Measurements from ENCODE around the gene EP400. TPM values are rescaled to one million over a fixed set of nuclear protein-coding genes. Genes with fewer than 3 reads are reported as not detected.
A peak's percentile ranks its signal among the peaks of the same experiment; 100 is the strongest.
"Not testable (repeated sequence)": the region's sequence is repeated elsewhere in the genome, so short reads cannot be mapped to it uniquely, and the experiment has no call there.

EP400 gene
- total RNA-seq, 1 donor from 2014 or later, result 41.4 TPM

- TF ChIP-seq CTCF (IDR thresholded peaks at IDR 0.05), result no peak
- intact Hi-C loops (cut with DNase I), result no loop called here
- Histone ChIP-seq H3K27me3 (no peaks in the 10 kb centered on the region), H3K4me1 (peaks cover 4% of the 10 kb centered on the region), H3K9me3 (no peaks in the 10 kb centered on the region), H3K27ac (no peak overlapping the region), H3K4me3 (no peak overlapping the region), H3K36me3 (peaks cover 52% of the 10 kb centered on the region)
- no peak for DNase-seq
- no peak for ATAC-seq
Measured at GRCh38 chr12:132079200-132079599, 129.5 kb downstream of the EP400 start.

GRCh38 chr12:132079695-132080094 lies 130.0 kb downstream of the EP400 start:
- H3K4me1 ChIP-seq, result peaks cover 4% of the 10 kb centered on the region
- ATAC-seq (no peak), DNase-seq (no peak)
- no peaks in the 10 kb centered on the region for H3K9me3 ChIP-seq
- intact Hi-C loops (cut with DNase I), result no loop called here
- H3K36me3 ChIP-seq, result peaks cover 50% of the 10 kb centered on the region
- TF ChIP-seq CTCF (IDR thresholded peaks at IDR 0.05), result no peak
- no peaks in the 10 kb centered on the region for H3K27me3 ChIP-seq
- H3K27ac ChIP-seq, result no peak overlapping the region
- H3K4me3 ChIP-seq, result no peak overlapping the region

- DNase-seq; H3K4me1 ChIP-seq; ATAC-seq; H3K4me3 ChIP-seq; H3K27ac ChIP-seq; intact Hi-C loops (cut with DNase I); H3K9me3 ChIP-seq; H3K27me3 ChIP-seq: not testable (repeated sequence)
- H3K36me3 ChIP-seq, result peaks cover 42% of the 10 kb centered on the region
Measured at GRCh38 chr12:132080515-132080914, 130.8 kb downstream of the EP400 start.

- Histone ChIP-seq H3K4me3 (no peak overlapping the region), H3K9me3 (no peaks in the 10 kb centered on the region), H3K36me3 (peaks cover 32% of the 10 kb centered on the region), H3K27me3 (no peaks in the 10 kb centered on the region), H3K4me1 (peaks cover 14% of the 10 kb centered on the region), H3K27ac (no peak overlapping the region)
- TF ChIP-seq CTCF (IDR thresholded peaks at IDR 0.05), result no peak
- intact Hi-C loops (cut with DNase I), result no loop called here
- DNase-seq (no peak), ATAC-seq (no peak)
Measured at GRCh38 chr12:132081423-132081822, 131.7 kb downstream of the EP400 start.

- TF ChIP-seq CTCF (IDR thresholded peaks at IDR 0.05), result no peak
- peak overlapping the region; percentile 81 for H3K4me3 ChIP-seq
- DNase-seq (no peak), ATAC-seq (no peak)
- intact Hi-C loops (cut with DNase I), result no loop called here
- peaks cover 11% of the 10 kb centered on the region for H3K36me3 ChIP-seq
- no peaks in the 10 kb centered on the region for H3K27me3 ChIP-seq
- no peaks in the 10 kb centered on the region for H3K9me3 ChIP-seq
- H3K4me1 ChIP-seq, result peaks cover 14% of the 10 kb centered on the region
- H3K27ac ChIP-seq, result no peak overlapping the region
Measured at GRCh38 chr12:132083614-132083940, 133.8 kb downstream of the EP400 start.

- Histone ChIP-seq H3K4me1 (peaks cover 14% of the 10 kb centered on the region), H3K36me3 (peaks cover 9% of the 10 kb centered on the region), H3K27ac (peak overlapping the region; percentile 88), H3K27me3 (no peaks in the 10 kb centered on the region), H3K9me3 (no peaks in the 10 kb centered on the region), H3K4me3 (peak overlapping the region; percentile 81)
- peak; percentile 97 for ATAC-seq
- intact Hi-C loops (cut with DNase I), result no loop called here
- no peak for TF ChIP-seq CTCF (IDR thresholded peaks at IDR 0.05)
- peak; percentile 96 for DNase-seq
Measured at GRCh38 chr12:132083941-132084620, 134.3 kb downstream of the EP400 start.

Measured in upper lobe of right lung (tissue), 1 donor.